Neural crest cell (in vitro differentiated cells): Measurements from ENCODE around the gene DAGLB. TPM values are rescaled to one million over a fixed set of nuclear protein-coding genes. Genes with fewer than 3 reads are reported as not detected.

ENCODE experiments used
- DNase-seq: peaks from one replicate; pipeline ENCODE4 v3.0.0; 2021; ENCODE audit warnings: low read depth, mixed read lengths, low spot score
- H3K27ac Mint-ChIP-seq: one replicate; pipeline ENCODE4 v1.8.0; 2021; ENCODE audit warnings: mild to moderate bottlenecking, mixed read lengths; ENCODE audit not compliant: unreplicated experiment
- H3K27me3 Mint-ChIP-seq: 2 replicates; pipeline ENCODE4 v1.8.0; 2021; ENCODE audit warnings: low read depth, mild to moderate bottlenecking, mixed read lengths
- H3K36me3 Mint-ChIP-seq: 2 replicates; pipeline ENCODE4 v1.8.0; 2021; ENCODE audit warnings: low read depth, mild to moderate bottlenecking, mixed read lengths
- H3K4me1 Mint-ChIP-seq: 2 replicates; pipeline ENCODE4 v1.8.0; 2021; ENCODE audit warnings: mixed read lengths
- H3K4me3 Mint-ChIP-seq: one replicate; pipeline ENCODE4 v1.8.0; 2021; ENCODE audit warnings: mild to moderate bottlenecking, mixed read lengths
- H3K9me3 Mint-ChIP-seq: 2 replicates; pipeline ENCODE4 v1.8.0; 2021; ENCODE audit warnings: mixed read lengths
- CTCF ChIP-seq: fragments of 200-600 bp; sonication (generic); conservative IDR thresholded peaks from 2 replicates; pipeline ENCODE4 v1.5.0; 2021; ENCODE audit warnings: antibody characterized with exemption, mild to moderate bottlenecking
- total RNA-seq: library from RNA; stranded (reverse); gene quantifications from 2 replicates; pipeline ENCODE4 v1.2.1, GENCODE V29; 2021

The DAGLB gene
- total RNA-seq, 1 donor from 2014 or later: 33.0 TPM

DNA sequence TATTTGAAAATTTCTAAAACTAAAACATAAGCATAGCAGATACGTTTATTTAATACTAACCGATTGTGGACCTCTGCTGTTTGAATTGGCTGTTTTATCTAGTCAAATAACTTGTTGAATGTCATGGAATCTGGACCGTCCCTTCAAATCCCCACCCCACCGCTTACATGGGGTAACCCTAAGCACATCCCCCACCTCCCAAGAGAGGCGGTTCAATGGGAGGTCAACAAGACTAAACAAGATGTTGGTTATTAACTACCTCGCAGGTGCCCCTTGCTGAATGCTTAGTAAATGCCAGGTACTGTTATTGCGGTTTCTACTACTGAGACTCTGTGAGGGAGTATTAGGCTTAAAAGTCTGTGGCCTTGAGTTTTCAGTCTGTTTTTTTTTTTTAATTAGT lies 70.9 kb downstream of the DAGLB start:
- H3K27ac Mint-ChIP-seq: no peak overlapping the region
- no peak for TF ChIP-seq CTCF
- H3K9me3 Mint-ChIP-seq: no peaks in the 10 kb centered on the region
- H3K27me3 Mint-ChIP-seq: no peaks in the 10 kb centered on the region
- no peak for DNase-seq
- peaks cover 36% of the 10 kb centered on the region for H3K4me1 Mint-ChIP-seq
- H3K4me3 Mint-ChIP-seq: peak overlapping the region; percentile 85
- peaks cover 3% of the 10 kb centered on the region for H3K36me3 Mint-ChIP-seq

- peak overlapping the region; percentile 90 for H3K4me3 Mint-ChIP-seq
- TF ChIP-seq CTCF: no peak
Measured at GRCh38 chr7:6375348-6376101, 72.2 kb downstream of the DAGLB start.

DNA sequence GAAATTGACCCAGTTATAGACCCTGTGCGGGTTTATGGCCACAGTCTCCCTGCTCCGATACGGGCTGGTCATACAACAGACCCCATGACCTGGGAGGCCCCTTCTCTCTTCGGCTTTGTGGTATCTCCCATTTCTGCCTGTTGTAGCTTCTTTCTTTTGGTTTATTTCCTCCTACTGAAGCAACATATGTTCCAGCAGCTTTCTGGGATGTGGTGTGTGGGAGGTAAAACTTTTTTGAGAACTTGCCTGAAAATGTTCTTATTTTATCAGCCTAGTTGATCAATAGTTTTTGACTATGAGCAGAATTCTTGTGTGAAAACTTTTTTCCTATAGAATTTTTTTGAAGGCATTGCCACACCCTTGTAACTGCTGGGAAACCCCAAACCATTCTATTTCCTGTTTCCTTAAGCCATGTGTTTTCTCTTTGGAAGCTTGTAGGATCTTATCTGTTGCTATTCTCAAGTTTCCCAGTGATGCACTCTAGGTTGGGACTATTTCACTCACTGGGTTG lies 80.0 kb downstream of the DAGLB start:
- H3K4me1 Mint-ChIP-seq: no peaks in the 10 kb centered on the region

More at GRCh38 chr7:6375348-6376101, 72.2 kb downstream of the DAGLB start:
- peak overlapping the region; percentile 65 for H3K27ac Mint-ChIP-seq
- no peak for DNase-seq
- no peaks in the 10 kb centered on the region for H3K27me3 Mint-ChIP-seq
- peaks cover 3% of the 10 kb centered on the region for H3K36me3 Mint-ChIP-seq
- H3K4me1 Mint-ChIP-seq: peaks cover 32% of the 10 kb centered on the region
- no peaks in the 10 kb centered on the region for H3K9me3 Mint-ChIP-seq

DNA sequence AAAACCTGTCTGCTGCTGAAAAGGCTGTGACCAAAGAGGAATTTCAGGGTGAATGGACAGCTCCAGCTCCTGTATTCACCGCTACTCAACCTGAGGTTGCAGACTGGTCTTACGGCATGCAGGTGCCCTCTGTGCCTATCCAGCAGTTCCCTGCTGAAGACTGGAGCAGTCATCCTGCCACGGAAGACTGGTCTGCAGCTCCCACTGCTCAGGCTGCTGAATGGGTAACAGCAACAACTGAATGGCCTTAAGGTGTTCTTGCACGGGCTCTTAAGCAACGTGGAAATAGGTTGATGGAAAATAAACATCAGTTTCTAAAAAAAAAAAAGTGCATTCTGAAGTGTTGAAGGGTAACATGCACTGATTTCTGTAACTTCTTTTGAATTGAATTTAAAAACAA lies 82.3 kb downstream of the DAGLB start:
- Mint-ChIP-seq H3K27me3 (no peaks in the 10 kb centered on the region), H3K27ac (no peak overlapping the region), H3K4me3 (no peak overlapping the region), H3K36me3 (no peaks in the 10 kb centered on the region), H3K4me1 (no peaks in the 10 kb centered on the region), H3K9me3 (no peaks in the 10 kb centered on the region)
- no peak for DNase-seq
- TF ChIP-seq CTCF: no peak

More for the DNA sequence above, 80.0 kb downstream of the DAGLB start:
- TF ChIP-seq CTCF: no peak
- Mint-ChIP-seq H3K9me3 (no peaks in the 10 kb centered on the region), H3K27me3 (no peaks in the 10 kb centered on the region), H3K36me3 (no peaks in the 10 kb centered on the region), H3K4me3 (no peak overlapping the region), H3K27ac (no peak overlapping the region)
- DNase-seq: no peak

DNA sequence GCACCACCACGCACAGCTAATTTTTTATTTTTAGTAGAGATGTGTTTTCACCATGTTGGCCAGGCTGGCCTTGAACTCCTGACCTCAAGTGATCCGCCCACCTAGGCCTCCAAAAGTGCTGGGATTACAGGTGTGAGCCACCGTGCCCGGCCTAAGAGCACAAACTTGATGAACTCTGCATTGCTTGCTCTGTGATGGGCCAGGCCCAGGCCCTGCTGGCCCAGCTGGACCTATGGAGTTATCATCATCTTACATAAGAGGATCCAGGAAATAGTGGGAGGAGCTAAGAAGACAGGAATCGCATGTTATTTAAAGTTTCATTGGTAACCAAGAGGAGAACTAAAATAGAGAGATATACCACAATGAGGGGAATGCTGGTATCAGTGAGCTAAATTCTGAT lies 86.9 kb downstream of the DAGLB start:
- Mint-ChIP-seq H3K4me1 (no peaks in the 10 kb centered on the region), H3K4me3 (no peak overlapping the region), H3K27ac (no peak overlapping the region), H3K27me3 (no peaks in the 10 kb centered on the region), H3K36me3 (no peaks in the 10 kb centered on the region), H3K9me3 (no peaks in the 10 kb centered on the region)
- no peak for DNase-seq
- TF ChIP-seq CTCF: no peak
